H1 (cell line): ENCODE results near the gene ZNF423. TPM values are rescaled to one million over a fixed set of nuclear protein-coding genes. Genes with fewer than 3 reads are reported as not detected.
A peak's percentile ranks its signal among the peaks of the same experiment; 100 is the strongest.

Source experiments
- CTCF ChIA-PET: fragments of 300-600 bp; sonication (Branson Sonifier 250); formaldehyde crosslinking; loops from one replicate; lab custom pipeline; 2021; ENCODE audit not compliant: partially characterized antibody; lab: Charles Lee
- POLR2A ChIA-PET: fragments of 300-600 bp; sonication (Branson Sonifier 250); formaldehyde crosslinking; loops from one replicate; lab custom pipeline; 2021; ENCODE audit warnings: inconsistent platforms; ENCODE audit not compliant: partially characterized antibody; lab: Charles Lee
- DNase-seq, 2 experiments: peaks; one replicate each; pipeline versions ENCODE4 v3.0.0 to v3.0.0-alpha.2; 2010 to 2022; ENCODE audit warnings: low spot score in 2 of 2, low read depth in 1 of 2, mixed read lengths in 1 of 2
- FAIRE-seq: peaks from 2 replicates; lab custom pipeline; 2011; peaks lifted over from hg19 to GRCh38; lab: Jason Lieb, UNC
- H2AFZ ChIP-seq: 2 replicates; pipeline ENCODE4 v1.8.1; 2012; ENCODE audit warnings: low read length, inconsistent platforms
- H2AK5ac ChIP-seq: 2 replicates; pipeline ENCODE4 v1.6.1; 2013; ENCODE audit warnings: low read depth, low read length
- H2BK120ac ChIP-seq: replicated peaks from 2 replicates; pipeline ENCODE3; 2013; ENCODE audit warnings: low read depth, low read length, inconsistent platforms
- H2BK12ac ChIP-seq: 2 replicates; pipeline ENCODE4 v1.6.1; 2013; ENCODE audit warnings: low read depth, low read length
- H2BK15ac ChIP-seq: 2 replicates; pipeline ENCODE4 v1.6.1; 2013; ENCODE audit warnings: low read length
- H2BK20ac ChIP-seq: 2 replicates; pipeline ENCODE4 v1.6.1; 2013; ENCODE audit warnings: low read length
- H2BK5ac ChIP-seq: 2 replicates; pipeline ENCODE4 v1.6.1; 2013; ENCODE audit warnings: low read depth, low read length
- H3K14ac ChIP-seq: 2 replicates; pipeline ENCODE4 v1.6.1; 2013; ENCODE audit warnings: inconsistent platforms; ENCODE audit not compliant: insufficient read length
- H3K18ac ChIP-seq: 2 replicates; pipeline ENCODE4 v1.6.1; 2013; ENCODE audit warnings: low read length; ENCODE audit errors: extremely low read depth
- H3K23ac ChIP-seq: 2 replicates; pipeline ENCODE4 v1.6.1; 2013; ENCODE audit warnings: inconsistent platforms; ENCODE audit not compliant: insufficient read length
- H3K23me2 ChIP-seq: 2 replicates; pipeline ENCODE4 v1.6.1; 2013; ENCODE audit warnings: low read depth, low read length
- H3K27ac ChIP-seq: 2 replicates; pipeline ENCODE4 v1.6.1; 2011; ENCODE audit warnings: low read depth, low read length, inconsistent platforms
- H3K27me3 ChIP-seq, 4 experiments: replicated peaks in 1 of 4; 1 replicate in 1 of 4; 2 replicates in 3 of 4; pipeline versions ENCODE4 v1.6.1 to v1.8.1; 2011 to 2013; ENCODE audit warnings: low read length in 3 of 4, mild to moderate bottlenecking in 3 of 4, inconsistent platforms in 2 of 4, mixed read lengths in 2 of 4, moderate library complexity in 1 of 4; ENCODE audit not compliant: control insufficient read depth in 3 of 4, insufficient read depth in 3 of 4; ENCODE audit errors: extremely low read depth in 1 of 4
- H3K36me3 ChIP-seq, 4 experiments: 2 replicates each; pipeline versions ENCODE4 v1.6.1 to v1.8.1; 2011 to 2013; ENCODE audit warnings: mild to moderate bottlenecking in 4 of 4, low read length in 3 of 4, moderate library complexity in 2 of 4, control low read depth in 1 of 4, inconsistent platforms in 1 of 4; ENCODE audit not compliant: insufficient read depth in 4 of 4, control insufficient read depth in 2 of 4
- H3K4ac ChIP-seq: replicated peaks from 2 replicates; pipeline ENCODE3; 2013; ENCODE audit warnings: low read length, low read depth, mixed read lengths, inconsistent platforms; ENCODE audit not compliant: insufficient read length
- H3K4me1 ChIP-seq, 4 experiments: replicated peaks in 1 of 4; 1 replicate in 1 of 4; 2 replicates in 3 of 4; pipeline versions ENCODE4 v1.6.1 to v1.8.1; 2011 to 2013; ENCODE audit warnings: low read length in 3 of 4, inconsistent platforms in 2 of 4, mixed read lengths in 1 of 4; ENCODE audit not compliant: insufficient read depth in 4 of 4, control insufficient read depth in 3 of 4
- H3K4me2 ChIP-seq, 2 experiments: 2 replicates each; pipeline versions ENCODE4 v1.6.1 to v1.8.1; 2011 to 2013; ENCODE audit warnings: low read depth in 2 of 2, low read length in 2 of 2, control low read depth in 1 of 2, inconsistent platforms in 1 of 2, mild to moderate bottlenecking in 1 of 2; ENCODE audit not compliant: insufficient read depth in 1 of 2
- H3K4me3 ChIP-seq, 4 experiments: fragments of 200-600, 300-600 bp in 1 of 4; sonication (generic), shearing (Covaris generic), sonication (Bioruptor Twin) in 1 of 4; 2 replicates each; pipeline versions ENCODE4 v1.5.1 to v1.8.1; 2011 to 2016; ENCODE audit warnings: low read length in 4 of 4, low read depth in 3 of 4, control low read depth in 2 of 4, inconsistent platforms in 2 of 4, mild to moderate bottlenecking in 2 of 4, mixed read lengths in 1 of 4, moderate library complexity in 1 of 4; ENCODE audit not compliant: insufficient read depth in 2 of 4; ENCODE audit errors: extremely low read depth in 1 of 4
- H3K56ac ChIP-seq: replicated peaks from 2 replicates; pipeline ENCODE3; 2013; ENCODE audit warnings: low read depth, mild to moderate bottlenecking, mixed read lengths, low read length, inconsistent platforms; ENCODE audit not compliant: insufficient read length
- H3K79me1 ChIP-seq: 2 replicates; pipeline ENCODE4 v1.6.1; 2013; ENCODE audit warnings: low read depth, low read length, control low read depth
- H3K79me2 ChIP-seq, 2 experiments: 2 replicates each; pipeline versions ENCODE4 v1.6.1 to v1.8.1; 2012 to 2013; ENCODE audit warnings: low read length in 2 of 2, mild to moderate bottlenecking in 2 of 2, inconsistent platforms in 1 of 2; ENCODE audit not compliant: insufficient read depth in 2 of 2, control insufficient read depth in 1 of 2
- H3K9ac ChIP-seq, 4 experiments: replicated peaks in 1 of 4; 1 replicate in 1 of 4; 2 replicates in 3 of 4; pipeline versions ENCODE4 v1.6.1 to v1.8.1; 2011 to 2013; ENCODE audit warnings: low read depth in 3 of 4, low read length in 3 of 4, control low read depth in 2 of 4, mild to moderate bottlenecking in 2 of 4, moderate library complexity in 2 of 4, inconsistent platforms in 1 of 4; ENCODE audit errors: extremely low read depth in 1 of 4
- H3K9me3 ChIP-seq, 2 experiments: 2 replicates each; pipeline versions ENCODE4 v1.6.1 to v1.8.1; 2012 to 2013; ENCODE audit warnings: mild to moderate bottlenecking in 2 of 2, moderate library complexity in 2 of 2, control low read depth in 1 of 2, inconsistent platforms in 1 of 2, low read depth in 1 of 2, low read length in 1 of 2, mixed read lengths in 1 of 2; ENCODE audit not compliant: insufficient read depth in 2 of 2
- H4K20me1 ChIP-seq, 2 experiments: replicated peaks in 1 of 2; 2 replicates each; pipeline versions ENCODE3 to v1.8.1; 2011 to 2013; ENCODE audit warnings: inconsistent platforms in 2 of 2, low read length in 2 of 2, mild to moderate bottlenecking in 1 of 2; ENCODE audit not compliant: insufficient read depth in 2 of 2, control insufficient read depth in 1 of 2
- H4K5ac ChIP-seq: 2 replicates; pipeline ENCODE4 v1.6.1; 2013; ENCODE audit warnings: low read length, low read depth, mixed read lengths, inconsistent platforms; ENCODE audit not compliant: insufficient read length
- H4K8ac ChIP-seq: 2 replicates; pipeline ENCODE4 v1.8.0; 2013; ENCODE audit warnings: mild to moderate bottlenecking, moderate library complexity, low read length, inconsistent platforms; ENCODE audit not compliant: insufficient read depth; ENCODE audit errors: extremely low read depth
- H4K91ac ChIP-seq: replicated peaks from 2 replicates; pipeline ENCODE3; 2013; ENCODE audit warnings: low read length, mixed read lengths, inconsistent platforms; ENCODE audit not compliant: insufficient read length
- WGBS, 2 experiments: shearing (Covaris generic) in 1 of 2; methylation state at CpG; one replicate each; pipeline versions ENCODE4 v1.1.6 to v1.1.7; 2013 to 2015; ENCODE audit warnings: low lambda C conversion rate in 2 of 2, mixed read lengths in 2 of 2, inconsistent platforms in 1 of 2, low coverage in 1 of 2, missing lambda C conversion rate in 1 of 2; ENCODE audit not compliant: insufficient replicate concordance in 2 of 2, insufficient coverage in 1 of 2, insufficient read length in 1 of 2; ENCODE audit errors: extremely low coverage in 1 of 2, missing lambda C conversion rate in 1 of 2; 5-methylcytosine and 5-hydroxymethylcytosine counted together
- polyA plus RNA-seq, 7 experiments: library from polyadenylated mRNA; depleted of rRNA in 3 of 7; stranded (reverse) in 5 of 7; unstranded in 2 of 7; fragments of >200 nt in 5 of 7; fragments of 200-250 nt in 2 of 7; gene quantifications; 1 replicate in 5 of 7; 2 replicates in 1 of 7; 4 replicates in 1 of 7; pipeline versions ENCODE4 v1.2.1 to v1.2.3, GENCODE V29; 2011 to 2013; ENCODE audit warnings: missing spikeins in 2 of 7, mixed read lengths in 2 of 7
- total RNA-seq: library from RNA; stranded (reverse); fragmentation: NEBNext Ultra II Directional; extraction: Animal tissue kit (Norgen Biotek cat#: 25700); gene quantifications from 2 replicates; pipeline ENCODE4 v1.2.1, GENCODE V29; 2021

Gene ZNF423
- total and polyA plus RNA-seq, 2 of the 8 experiments (the other 6 are each of a cell fraction or from before 2014, with no cell fraction given), result 38.2 to 52.3 TPM

- POLR2A ChIA-PET, result no interaction called here
Observed at GRCh38 chr16:49534901-49535610, 320.9 kb downstream of the ZNF423 start.

More at GRCh38 chr16:49534901-49535610, 320.9 kb downstream of the ZNF423 start:
- H3K4me2 ChIP-seq, result no peak overlapping the region
- no peak overlapping the region for H3K18ac ChIP-seq
- H2BK12ac ChIP-seq, result 0 out of 2 replicates have a peak overlapping the region, but pooled peaks have one; percentile 19
- H3K36me3 ChIP-seq, result no peaks in the 10 kb centered on the region
- H2BK20ac ChIP-seq, result no peak overlapping the region
- H3K79me1 ChIP-seq, result 0 out of 2 replicates have a peak, but pooled peaks cover 7% of the 10 kb centered on the region
- H3K4me1 ChIP-seq, result peaks cover 4 to 20% (median 12%) of the 10 kb centered on the region in 4 experiments
- no peak overlapping the region for H2AK5ac ChIP-seq
- no peak overlapping the region for H2BK5ac ChIP-seq
- no peak overlapping the region for H2BK15ac ChIP-seq
- no peak overlapping the region for H4K5ac ChIP-seq
- FAIRE-seq, result no peak
- no peak overlapping the region for H3K23ac ChIP-seq
- H4K91ac ChIP-seq, result no peak overlapping the region
- H2AFZ ChIP-seq, result no peak overlapping the region
- WGBS, 2 experiments, result 90% methylated on average over 13 of the region's 13 CpGs; no CpG with 5 or more reads in 1 of the 2 experiments
- no peak overlapping the region for H3K27ac ChIP-seq
- no peak overlapping the region for H3K9ac ChIP-seq
- no peaks in the 10 kb centered on the region for H3K27me3 ChIP-seq
- 0 out of 2 replicates have a peak, but pooled peaks cover 2% of the 10 kb centered on the region for H3K23me2 ChIP-seq
- no peak overlapping the region for H3K4ac ChIP-seq
- peaks cover 0 to 3% of the 10 kb centered on the region in 2 experiments; a peak in 1 of 4 replicates for H3K79me2 ChIP-seq
- no peak overlapping the region for H3K56ac ChIP-seq
- no peak overlapping the region for H2BK120ac ChIP-seq
- no peak overlapping the region for H3K14ac ChIP-seq
- no peak for DNase-seq
- H4K8ac ChIP-seq, result no peak overlapping the region
- peaks cover 3 to 6% of the 10 kb centered on the region in 2 experiments for H4K20me1 ChIP-seq
- CTCF ChIA-PET, result interaction anchor here (1.1 to 2.5 kb wide), 4 partner anchors 17 to 109 kb away, joined by 3 to 9 read pairs (median 5); no protein-coding TSS in a partner anchor
- H3K4me3 ChIP-seq, result no peak overlapping the region
- no peaks in the 10 kb centered on the region for H3K9me3 ChIP-seq
